ENCODE measurements around the gene PADI2.

- TF ChIP-seq, protein P1, sequence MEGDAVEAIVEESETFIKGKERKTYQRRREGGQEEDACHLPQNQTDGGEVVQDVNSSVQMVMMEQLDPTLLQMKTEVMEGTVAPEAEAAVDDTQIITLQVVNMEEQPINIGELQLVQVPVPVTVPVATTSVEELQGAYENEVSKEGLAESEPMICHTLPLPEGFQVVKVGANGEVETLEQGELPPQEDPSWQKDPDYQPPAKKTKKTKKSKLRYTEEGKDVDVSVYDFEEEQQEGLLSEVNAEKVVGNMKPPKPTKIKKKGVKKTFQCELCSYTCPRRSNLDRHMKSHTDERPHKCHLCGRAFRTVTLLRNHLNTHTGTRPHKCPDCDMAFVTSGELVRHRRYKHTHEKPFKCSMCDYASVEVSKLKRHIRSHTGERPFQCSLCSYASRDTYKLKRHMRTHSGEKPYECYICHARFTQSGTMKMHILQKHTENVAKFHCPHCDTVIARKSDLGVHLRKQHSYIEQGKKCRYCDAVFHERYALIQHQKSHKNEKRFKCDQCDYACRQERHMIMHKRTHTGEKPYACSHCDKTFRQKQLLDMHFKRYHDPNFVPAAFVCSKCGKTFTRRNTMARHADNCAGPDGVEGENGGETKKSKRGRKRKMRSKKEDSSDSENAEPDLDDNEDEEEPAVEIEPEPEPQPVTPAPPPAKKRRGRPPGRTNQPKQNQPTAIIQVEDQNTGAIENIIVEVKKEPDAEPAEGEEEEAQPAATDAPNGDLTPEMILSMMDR (IDR thresholded peaks at IDR 0.05; ENCODE audit: low read depth, low read length, missing input control) = no peak
- TF ChIP-seq HNF4A (conservative IDR thresholded peaks at IDR 0.05) (no peak), FOXA1 (IDR thresholded peaks at IDR 0.05) (no peak), RAD21 (IDR thresholded peaks at IDR 0.05) (no peak), JUND (IDR thresholded peaks at IDR 0.05) (no peak), MAX (IDR thresholded peaks at IDR 0.05) (no peak)
- TF ChIP-seq, protein P2, sequence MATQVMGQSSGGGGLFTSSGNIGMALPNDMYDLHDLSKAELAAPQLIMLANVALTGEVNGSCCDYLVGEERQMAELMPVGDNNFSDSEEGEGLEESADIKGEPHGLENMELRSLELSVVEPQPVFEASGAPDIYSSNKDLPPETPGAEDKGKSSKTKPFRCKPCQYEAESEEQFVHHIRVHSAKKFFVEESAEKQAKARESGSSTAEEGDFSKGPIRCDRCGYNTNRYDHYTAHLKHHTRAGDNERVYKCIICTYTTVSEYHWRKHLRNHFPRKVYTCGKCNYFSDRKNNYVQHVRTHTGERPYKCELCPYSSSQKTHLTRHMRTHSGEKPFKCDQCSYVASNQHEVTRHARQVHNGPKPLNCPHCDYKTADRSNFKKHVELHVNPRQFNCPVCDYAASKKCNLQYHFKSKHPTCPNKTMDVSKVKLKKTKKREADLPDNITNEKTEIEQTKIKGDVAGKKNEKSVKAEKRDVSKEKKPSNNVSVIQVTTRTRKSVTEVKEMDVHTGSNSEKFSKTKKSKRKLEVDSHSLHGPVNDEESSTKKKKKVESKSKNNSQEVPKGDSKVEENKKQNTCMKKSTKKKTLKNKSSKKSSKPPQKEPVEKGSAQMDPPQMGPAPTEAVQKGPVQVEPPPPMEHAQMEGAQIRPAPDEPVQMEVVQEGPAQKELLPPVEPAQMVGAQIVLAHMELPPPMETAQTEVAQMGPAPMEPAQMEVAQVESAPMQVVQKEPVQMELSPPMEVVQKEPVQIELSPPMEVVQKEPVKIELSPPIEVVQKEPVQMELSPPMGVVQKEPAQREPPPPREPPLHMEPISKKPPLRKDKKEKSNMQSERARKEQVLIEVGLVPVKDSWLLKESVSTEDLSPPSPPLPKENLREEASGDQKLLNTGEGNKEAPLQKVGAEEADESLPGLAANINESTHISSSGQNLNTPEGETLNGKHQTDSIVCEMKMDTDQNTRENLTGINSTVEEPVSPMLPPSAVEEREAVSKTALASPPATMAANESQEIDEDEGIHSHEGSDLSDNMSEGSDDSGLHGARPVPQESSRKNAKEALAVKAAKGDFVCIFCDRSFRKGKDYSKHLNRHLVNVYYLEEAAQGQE (IDR thresholded peaks at IDR 0.05) = no peak
Measured at GRCh38 chr1:17139637-17140036, 20.4 kb upstream of the PADI2 start.

All from liver (tissue), 3 donors.